HepG2 (cell line): ENCODE measurements around the gene CD300A. TPM values are rescaled to one million over a fixed set of nuclear protein-coding genes. Genes with fewer than 3 reads are reported as not detected.

ENCODE experiments used
- FLYWCH1 ChIP-seq: sonication (generic); formaldehyde crosslinking; IDR thresholded peaks from 2 replicates; pipeline ENCODE4 v1.8.1; 2023; ENCODE audit warnings: mild to moderate bottlenecking, missing genetic modification reagents
- NRL ChIP-seq: sonication (generic); formaldehyde crosslinking; IDR thresholded peaks from 2 replicates; pipeline ENCODE4 v1.5.0; 2020; ENCODE audit warnings: missing genetic modification reagents, mild to moderate bottlenecking, moderate library complexity, borderline replicate concordance
- POLR2AphosphoS5 ChIP-seq: IDR thresholded peaks from 2 replicates; pipeline ENCODE4 v1.6.1; 2012; ENCODE audit warnings: low read depth, low read length
- RELA ChIP-seq: sonication (generic); formaldehyde crosslinking; IDR thresholded peaks from 2 replicates; pipeline ENCODE4 v1.4.0; 2020; ENCODE audit warnings: missing genetic modification reagents
- SNRNP70 ChIP-seq: fragments of 200-400 bp; formaldehyde crosslinking; IDR thresholded peaks from 2 replicates; pipeline ENCODE4 v1.6.1; 2017; ENCODE audit warnings: mild to moderate bottlenecking, low read depth, low read length, moderate library complexity
- YEATS2 ChIP-seq: sonication (generic); formaldehyde crosslinking; IDR thresholded peaks from 2 replicates; pipeline ENCODE4 v1.4.0; 2020; ENCODE audit warnings: missing genetic modification reagents, borderline replicate concordance
- ZMAT3 ChIP-seq: sonication (generic); formaldehyde crosslinking; conservative IDR thresholded peaks from 2 replicates; pipeline ENCODE4 v1.7.0; 2021; ENCODE audit warnings: missing genetic modification reagents
- ZNF274 ChIP-seq: sonication (generic); formaldehyde crosslinking; IDR thresholded peaks from 2 replicates; pipeline ENCODE4 v1.5.1; 2020; ENCODE audit warnings: mild to moderate bottlenecking, missing genetic modification reagents
- ZNF646 ChIP-seq: sonication (generic); formaldehyde crosslinking; IDR thresholded peaks from 2 replicates; pipeline ENCODE4 v1.9.0; 2021; ENCODE audit warnings: mild to moderate bottlenecking, missing genetic modification reagents
- ZNF674 ChIP-seq: sonication (generic); formaldehyde crosslinking; IDR thresholded peaks from 2 replicates; pipeline ENCODE4 v1.5.0; 2020; ENCODE audit warnings: low read depth, mild to moderate bottlenecking, missing genetic modification reagents
- ZNF839 ChIP-seq: sonication (generic); formaldehyde crosslinking; IDR thresholded peaks from 2 replicates; pipeline ENCODE4 v1.4.0; 2020; ENCODE audit warnings: missing genetic modification reagents, mild to moderate bottlenecking, borderline replicate concordance
- polyA plus RNA-seq, 8 experiments: library from polyadenylated mRNA; depleted of rRNA in 3 of 8; stranded (reverse) in 7 of 8; unstranded in 1 of 8; fragments of >200 nt; fragmentation: Illumina TruSeq in 4 of 8; extraction: Trizol in 4 of 8; gene quantifications; 2 replicates each; pipeline versions ENCODE4 v1.2.1 to v1.2.3, GENCODE V29; 2011 to 2016; ENCODE audit warnings: low read depth in 4 of 8, missing spikeins in 1 of 8, mixed read lengths in 1 of 8; ENCODE audit not compliant: insufficient read depth in 1 of 8
- total RNA-seq, 5 experiments: library from RNA; depleted of rRNA; stranded (reverse); fragments of >200 nt; fragmentation: Illumina TruSeq; extraction: Trizol; gene quantifications; 2 replicates each; pipeline ENCODE4 v1.2.3, GENCODE V29; 2016; ENCODE audit warnings: low read depth in 1 of 5
- TF ChIP-seq, protein P1 (sequence below): sonication (generic); formaldehyde crosslinking; IDR thresholded peaks from 2 replicates; pipeline ENCODE4 v1.4.0; 2020; ENCODE audit warnings: missing genetic modification reagents, mild to moderate bottlenecking, borderline replicate concordance
- TF ChIP-seq, protein P2 (sequence below): sonication (generic); formaldehyde crosslinking; IDR thresholded peaks from 2 replicates; pipeline ENCODE4 v1.5.1; 2020; ENCODE audit warnings: missing genetic modification reagents, mild to moderate bottlenecking, borderline replicate concordance
- TF ChIP-seq, protein P3 (sequence below): IDR thresholded peaks from 2 replicates; pipeline ENCODE4 v1.6.1; 2018; ENCODE audit warnings: missing genetic modification reagents, mild to moderate bottlenecking, missing compliant biosample characterization
- TF ChIP-seq, protein P4 (sequence below): sonication (generic); formaldehyde crosslinking; IDR thresholded peaks from 2 replicates; pipeline ENCODE4 v1.4.0; 2020; ENCODE audit warnings: mild to moderate bottlenecking, missing genetic modification reagents

Gene CD300A
- total and polyA plus RNA-seq, 2 of the 13 experiments (the other 11 are each of a cell fraction or from before 2014, with no cell fraction given): not detected

GRCh38 chr17:74427763-74428153 lies 38.7 kb upstream of the CD300A start (continued):
- TF ChIP-seq, protein P1, sequence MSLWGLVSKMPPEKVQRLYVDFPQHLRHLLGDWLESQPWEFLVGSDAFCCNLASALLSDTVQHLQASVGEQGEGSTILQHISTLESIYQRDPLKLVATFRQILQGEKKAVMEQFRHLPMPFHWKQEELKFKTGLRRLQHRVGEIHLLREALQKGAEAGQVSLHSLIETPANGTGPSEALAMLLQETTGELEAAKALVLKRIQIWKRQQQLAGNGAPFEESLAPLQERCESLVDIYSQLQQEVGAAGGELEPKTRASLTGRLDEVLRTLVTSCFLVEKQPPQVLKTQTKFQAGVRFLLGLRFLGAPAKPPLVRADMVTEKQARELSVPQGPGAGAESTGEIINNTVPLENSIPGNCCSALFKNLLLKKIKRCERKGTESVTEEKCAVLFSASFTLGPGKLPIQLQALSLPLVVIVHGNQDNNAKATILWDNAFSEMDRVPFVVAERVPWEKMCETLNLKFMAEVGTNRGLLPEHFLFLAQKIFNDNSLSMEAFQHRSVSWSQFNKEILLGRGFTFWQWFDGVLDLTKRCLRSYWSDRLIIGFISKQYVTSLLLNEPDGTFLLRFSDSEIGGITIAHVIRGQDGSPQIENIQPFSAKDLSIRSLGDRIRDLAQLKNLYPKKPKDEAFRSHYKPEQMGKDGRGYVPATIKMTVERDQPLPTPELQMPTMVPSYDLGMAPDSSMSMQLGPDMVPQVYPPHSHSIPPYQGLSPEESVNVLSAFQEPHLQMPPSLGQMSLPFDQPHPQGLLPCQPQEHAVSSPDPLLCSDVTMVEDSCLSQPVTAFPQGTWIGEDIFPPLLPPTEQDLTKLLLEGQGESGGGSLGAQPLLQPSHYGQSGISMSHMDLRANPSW (CRISPR knock-in tag): 0 out of 2 replicates have a peak, but pooled peaks have one; percentile 11
- TF ChIP-seq, protein P2, sequence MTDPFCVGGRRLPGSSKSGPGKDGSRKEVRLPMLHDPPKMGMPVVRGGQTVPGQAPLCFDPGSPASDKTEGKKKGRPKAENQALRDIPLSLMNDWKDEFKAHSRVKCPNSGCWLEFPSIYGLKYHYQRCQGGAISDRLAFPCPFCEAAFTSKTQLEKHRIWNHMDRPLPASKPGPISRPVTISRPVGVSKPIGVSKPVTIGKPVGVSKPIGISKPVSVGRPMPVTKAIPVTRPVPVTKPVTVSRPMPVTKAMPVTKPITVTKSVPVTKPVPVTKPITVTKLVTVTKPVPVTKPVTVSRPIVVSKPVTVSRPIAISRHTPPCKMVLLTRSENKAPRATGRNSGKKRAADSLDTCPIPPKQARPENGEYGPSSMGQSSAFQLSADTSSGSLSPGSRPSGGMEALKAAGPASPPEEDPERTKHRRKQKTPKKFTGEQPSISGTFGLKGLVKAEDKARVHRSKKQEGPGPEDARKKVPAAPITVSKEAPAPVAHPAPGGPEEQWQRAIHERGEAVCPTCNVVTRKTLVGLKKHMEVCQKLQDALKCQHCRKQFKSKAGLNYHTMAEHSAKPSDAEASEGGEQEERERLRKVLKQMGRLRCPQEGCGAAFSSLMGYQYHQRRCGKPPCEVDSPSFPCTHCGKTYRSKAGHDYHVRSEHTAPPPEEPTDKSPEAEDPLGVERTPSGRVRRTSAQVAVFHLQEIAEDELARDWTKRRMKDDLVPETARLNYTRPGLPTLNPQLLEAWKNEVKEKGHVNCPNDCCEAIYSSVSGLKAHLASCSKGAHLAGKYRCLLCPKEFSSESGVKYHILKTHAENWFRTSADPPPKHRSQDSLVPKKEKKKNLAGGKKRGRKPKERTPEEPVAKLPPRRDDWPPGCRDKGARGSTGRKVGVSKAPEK (CRISPR knock-in tag): 0 out of 2 replicates have a peak, but pooled peaks have one; percentile 5
- no peak for TF ChIP-seq ZNF274 (CRISPR knock-in tag)
- no peak for TF ChIP-seq RELA (CRISPR knock-in tag)
- TF ChIP-seq YEATS2 (CRISPR knock-in tag): 0 out of 2 replicates have a peak, but pooled peaks have one; percentile 2
- TF ChIP-seq ZNF839 (CRISPR knock-in tag): peak; percentile 31; the same call in 1 of the 2 replicates
- TF ChIP-seq, protein P3, sequence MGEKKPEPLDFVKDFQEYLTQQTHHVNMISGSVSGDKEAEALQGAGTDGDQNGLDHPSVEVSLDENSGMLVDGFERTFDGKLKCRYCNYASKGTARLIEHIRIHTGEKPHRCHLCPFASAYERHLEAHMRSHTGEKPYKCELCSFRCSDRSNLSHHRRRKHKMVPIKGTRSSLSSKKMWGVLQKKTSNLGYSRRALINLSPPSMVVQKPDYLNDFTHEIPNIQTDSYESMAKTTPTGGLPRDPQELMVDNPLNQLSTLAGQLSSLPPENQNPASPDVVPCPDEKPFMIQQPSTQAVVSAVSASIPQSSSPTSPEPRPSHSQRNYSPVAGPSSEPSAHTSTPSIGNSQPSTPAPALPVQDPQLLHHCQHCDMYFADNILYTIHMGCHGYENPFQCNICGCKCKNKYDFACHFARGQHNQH (CRISPR knock-in tag): no peak
- TF ChIP-seq FLYWCH1 (CRISPR knock-in tag): no peak
- TF ChIP-seq ZMAT3 (CRISPR knock-in tag): no peak
- no peak for TF ChIP-seq SNRNP70
- TF ChIP-seq POLR2AphosphoS5: no peak
- TF ChIP-seq ZNF674 (CRISPR knock-in tag): 0 out of 2 replicates have a peak, but pooled peaks have one; percentile 35
- TF ChIP-seq, protein P4, sequence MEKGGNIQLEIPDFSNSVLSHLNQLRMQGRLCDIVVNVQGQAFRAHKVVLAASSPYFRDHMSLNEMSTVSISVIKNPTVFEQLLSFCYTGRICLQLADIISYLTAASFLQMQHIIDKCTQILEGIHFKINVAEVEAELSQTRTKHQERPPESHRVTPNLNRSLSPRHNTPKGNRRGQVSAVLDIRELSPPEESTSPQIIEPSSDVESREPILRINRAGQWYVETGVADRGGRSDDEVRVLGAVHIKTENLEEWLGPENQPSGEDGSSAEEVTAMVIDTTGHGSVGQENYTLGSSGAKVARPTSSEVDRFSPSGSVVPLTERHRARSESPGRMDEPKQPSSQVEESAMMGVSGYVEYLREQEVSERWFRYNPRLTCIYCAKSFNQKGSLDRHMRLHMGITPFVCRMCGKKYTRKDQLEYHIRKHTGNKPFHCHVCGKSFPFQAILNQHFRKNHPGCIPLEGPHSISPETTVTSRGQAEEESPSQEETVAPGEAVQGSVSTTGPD (CRISPR knock-in tag): no peak
- peak; percentile 69; the same call in 1 of the 2 replicates for TF ChIP-seq NRL (CRISPR knock-in tag)
- no peak for TF ChIP-seq ZNF646 (CRISPR knock-in tag)
